Muscle of arm (tissue), 12 donors: ENCODE measurements around the gene UBA52. TPM values are rescaled to one million over a fixed set of nuclear protein-coding genes. Genes with fewer than 3 reads are reported as not detected.

Source experiments
- DNase-seq: peaks from one replicate; pipeline ENCODE4 v3.0.0-alpha.2; 2013
- polyA plus RNA-seq, 12 donors: library from polyadenylated mRNA; unstranded; fragments of 120-200 nt; gene quantifications; one replicate each; pipeline ENCODE4 v1.2.1, GENCODE V29; 2013; ENCODE audit not compliant: insufficient read length in 12 of 12

The UBA52 gene
- polyA plus RNA-seq, 12 donors, result 779 to 1,239 (median 1,048) TPM; not detected in 1

DNA sequence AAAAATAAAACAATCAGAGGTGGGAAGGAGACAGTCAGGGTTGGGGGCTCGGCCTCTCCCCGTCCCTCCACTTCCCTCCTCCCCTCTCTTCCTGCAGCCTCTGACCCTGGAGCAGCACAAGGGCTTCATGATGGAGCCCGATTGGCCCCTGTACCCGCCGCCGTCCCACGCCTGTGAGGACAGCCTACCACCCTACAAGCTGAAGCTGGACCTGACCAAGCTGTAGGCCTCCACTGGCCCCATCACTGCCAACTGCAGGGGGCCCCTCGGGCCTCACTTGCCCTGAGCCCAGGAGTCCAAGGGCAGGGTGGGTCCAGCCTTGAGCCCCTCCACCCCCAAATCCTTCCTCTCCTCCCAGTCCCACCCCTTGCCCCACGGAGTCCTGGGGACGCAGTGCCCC lies 48.7 kb downstream of the UBA52 start:
- no peak for DNase-seq

DNA sequence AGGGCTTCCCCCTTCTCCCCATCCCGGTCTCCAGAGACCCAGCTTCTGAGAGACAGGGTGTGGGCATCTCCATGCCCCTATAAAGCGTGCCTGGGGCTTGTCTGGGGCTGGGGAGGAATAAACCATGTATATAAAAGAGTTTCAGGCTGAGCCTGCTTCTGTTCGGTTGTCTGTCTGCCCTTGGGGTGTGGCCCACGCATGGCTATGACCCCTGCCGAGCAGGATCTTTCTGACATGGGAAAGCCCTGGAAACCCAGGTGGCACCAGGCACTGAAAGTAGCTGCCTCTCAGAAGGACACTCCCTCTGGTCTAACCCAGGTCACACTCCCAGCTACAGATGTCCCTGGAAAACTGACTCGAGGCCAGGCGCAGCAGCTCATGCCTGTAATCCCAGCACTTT lies 49.2 kb downstream of the UBA52 start:
- DNase-seq, result no peak

DNA sequence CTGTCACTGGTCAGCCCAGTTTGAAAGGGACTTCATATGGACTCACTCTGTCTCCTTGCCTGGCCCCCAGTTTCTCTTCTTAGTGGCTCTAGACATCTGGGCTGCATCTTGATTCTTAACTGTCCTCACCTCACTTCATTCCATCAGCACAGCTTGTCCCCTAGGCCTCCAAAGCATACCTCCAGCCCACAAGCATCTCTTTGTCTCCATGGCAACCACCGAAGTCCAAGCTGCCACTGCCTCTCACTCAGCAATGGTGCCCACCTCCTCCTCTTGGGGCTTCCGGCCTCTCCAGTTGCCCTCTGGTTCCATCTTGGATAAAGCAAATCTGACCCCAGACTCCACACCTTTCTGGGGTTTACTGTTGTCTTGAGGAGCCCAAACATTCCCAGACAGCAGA lies 55.2 kb downstream of the UBA52 start:
- DNase-seq, result no peak

Other genes with a start within 250 kb of the UBA52 start
- 100 to 1,000 TPM in 1 of 12 donors, 10 to 100 TPM in 10, not detected in 1; 71.8 to 123 (median 76.6) TPM for gene LSM4, start 248.8 kb upstream of the UBA52 start, polyA plus RNA-seq
- gene PGPEP1, start 231.3 kb upstream of the UBA52 start, polyA plus RNA-seq, result 10 to 100 TPM in 9 of 12 donors, 1 to 10 TPM in 3; 8.5 to 77.8 (median 13.2) TPM
- gene GDF15, start 185.7 kb upstream of the UBA52 start, polyA plus RNA-seq, result 1 to 10 TPM in 4 of 12 donors, under 1 TPM in 7, not detected in 1; 0.20 to 9.6 (median 0.54) TPM
- 1 to 10 TPM in 7 of 12 donors, under 1 TPM in 3, not detected in 2; 0.45 to 2.6 (median 1.2) TPM for gene LRRC25, start 174.2 kb upstream of the UBA52 start, polyA plus RNA-seq
- 100 to 1,000 TPM in 2 of 12 donors, 10 to 100 TPM in 9, not detected in 1; 72.8 to 126 (median 87.7) TPM for gene SSBP4, start 152.5 kb upstream of the UBA52 start, polyA plus RNA-seq
- 100 to 1,000 TPM in 10 of 12 donors, 10 to 100 TPM in 1, not detected in 1; 97.4 to 180 (median 122) TPM for gene ISYNA1, start 133.7 kb upstream of the UBA52 start, polyA plus RNA-seq
- 10 to 100 TPM in 11 of 12 donors, not detected in 1; 11.1 to 35.4 (median 14.8) TPM for gene ELL, start 49.8 kb upstream of the UBA52 start, polyA plus RNA-seq
- 100 to 1,000 TPM in 7 of 12 donors, 10 to 100 TPM in 4, not detected in 1; 81.6 to 157 (median 111) TPM for gene FKBP8, start 28.3 kb upstream of the UBA52 start, polyA plus RNA-seq
- gene KXD1, start 14.0 kb upstream of the UBA52 start, polyA plus RNA-seq, result 100 to 1,000 TPM in 2 of 12 donors, 10 to 100 TPM in 9, not detected in 1; 58.9 to 125 (median 63.9) TPM
- 10 to 100 TPM in 11 of 12 donors, not detected in 1; 18.6 to 49.6 (median 23.9) TPM for gene REX1BD, start 16.9 kb downstream of the UBA52 start, polyA plus RNA-seq
- 10 to 100 TPM in 5 of 12 donors, 1 to 10 TPM in 6, not detected in 1; 5.2 to 54.5 (median 8.6) TPM for gene CRLF1, start 34.9 kb downstream of the UBA52 start, polyA plus RNA-seq
- 10 to 100 TPM in 3 of 12 donors, 1 to 10 TPM in 8, not detected in 1; 4.7 to 19.4 (median 8.2) TPM for gene TMEM59L, start 41.0 kb downstream of the UBA52 start, polyA plus RNA-seq
- 1 to 10 TPM in 11 of 12 donors, not detected in 1; 2.8 to 8.5 (median 3.8) TPM for gene KLHL26, start 65.2 kb downstream of the UBA52 start, polyA plus RNA-seq
- 10 to 100 TPM in 8 of 12 donors, 1 to 10 TPM in 3, not detected in 1; 9.8 to 29.3 (median 11.7) TPM for gene CRTC1, start 111.8 kb downstream of the UBA52 start, polyA plus RNA-seq
- gene COMP, start 219.4 kb downstream of the UBA52 start, polyA plus RNA-seq, result 10 to 100 TPM in 5 of 12 donors, 1 to 10 TPM in 5, not detected in 2; 3.2 to 30.9 (median 9.2) TPM